ENCODE results near the gene KAZN. TPM values are rescaled to one million over a fixed set of nuclear protein-coding genes. Genes with fewer than 3 reads are reported as not detected.

Gene KAZN
- polyA plus RNA-seq, 1 donor (not counting 4 experiments of a cell fraction or from before 2014, with no cell fraction given), result 5.9 TPM

GRCh38 chr1:14844923-14845617, 246.6 kb downstream of the KAZN start:
- no peak overlapping the region for H3K4me2 ChIP-seq (ENCODE audit: control insufficient read depth, extremely low read depth, insufficient read depth, low read depth, low read length)
- DNase-seq (ENCODE audit: low read depth, low spot score), result no peak
- peaks cover 4% of the 10 kb centered on the region for H3K4me1 ChIP-seq (ENCODE audit: control insufficient read depth, extremely low read depth, insufficient read depth, low read length)
- no peak for TF ChIP-seq CTCF (optimal IDR thresholded peaks at IDR 0.05 in 1 of 3, IDR thresholded peaks at IDR 0.05 in 1 of 3, conservative IDR thresholded peaks at IDR 0.05 in 1 of 3; ENCODE audit: extremely low read depth in 1 of 3, insufficient read depth in 2 of 3, low read length in 3 of 3)
- no peak for TF ChIP-seq EZH2 (IDR thresholded peaks at IDR 0.05; ENCODE audit: low read length)
- H3K27ac ChIP-seq (ENCODE audit: control insufficient read depth, insufficient read depth, low read length), result no peak overlapping the region
- no peak overlapping the region for H2AFZ ChIP-seq (ENCODE audit: control insufficient read depth, low read length)
- no peaks in the 10 kb centered on the region for H3K79me2 ChIP-seq (ENCODE audit: control insufficient read depth, insufficient read depth, low read length)
- no peak for FAIRE-seq
- dilution Hi-C loops (cut with MboI; ENCODE audit: extremely low pct_ligation_motif_present, low sequenced_read_pairs), result no loop called here
- H3K9me1 ChIP-seq (ENCODE audit: control insufficient read depth, extremely low read depth, insufficient read depth, low read length), result no peaks in the 10 kb centered on the region
- no peak overlapping the region for H3K4me3 ChIP-seq (ENCODE audit: control insufficient read depth in 2 of 3, extremely low read depth in 1 of 3, insufficient read depth in 2 of 3, low read depth in 1 of 3, low read length in 3 of 3)
- no peak overlapping the region for H3K9ac ChIP-seq (ENCODE audit: control insufficient read depth, extremely low read depth, insufficient read depth, low read length)
- H4K20me1 ChIP-seq (ENCODE audit: control insufficient read depth, extremely low read depth, insufficient read depth, low read length), result no peaks in the 10 kb centered on the region
- peaks cover 8% of the 10 kb centered on the region for H3K9me3 ChIP-seq (ENCODE audit: control insufficient read depth, low read depth, low read length)
- peaks cover 3% of the 10 kb centered on the region for H3K27me3 ChIP-seq (ENCODE audit: control insufficient read depth, extremely low read depth, insufficient read depth, low read length)
- H3K36me3 ChIP-seq (ENCODE audit: control insufficient read depth in 2 of 2, extremely low read depth in 1 of 2, insufficient read depth in 2 of 2, low read length in 2 of 2), result no peaks in the 10 kb centered on the region

- no peak overlapping the region for H3K27ac ChIP-seq (ENCODE audit: control insufficient read depth, insufficient read depth, low read length)
- H3K9me1 ChIP-seq (ENCODE audit: control insufficient read depth, extremely low read depth, insufficient read depth, low read length), result no peaks in the 10 kb centered on the region
- peaks cover 4% of the 10 kb centered on the region for H3K4me1 ChIP-seq (ENCODE audit: control insufficient read depth, extremely low read depth, insufficient read depth, low read length)
- peaks cover 3% of the 10 kb centered on the region for H3K27me3 ChIP-seq (ENCODE audit: control insufficient read depth, extremely low read depth, insufficient read depth, low read length)
- no peak overlapping the region for H2AFZ ChIP-seq (ENCODE audit: control insufficient read depth, low read length)
- H3K4me2 ChIP-seq (ENCODE audit: control insufficient read depth, extremely low read depth, insufficient read depth, low read depth, low read length), result no peak overlapping the region
- no peak overlapping the region for H3K9ac ChIP-seq (ENCODE audit: control insufficient read depth, extremely low read depth, insufficient read depth, low read length)
- no peaks in the 10 kb centered on the region for H4K20me1 ChIP-seq (ENCODE audit: control insufficient read depth, extremely low read depth, insufficient read depth, low read length)
- H3K79me2 ChIP-seq (ENCODE audit: control insufficient read depth, insufficient read depth, low read length), result no peaks in the 10 kb centered on the region
- H3K36me3 ChIP-seq (ENCODE audit: control insufficient read depth in 2 of 2, extremely low read depth in 1 of 2, insufficient read depth in 2 of 2, low read length in 2 of 2), result no peaks in the 10 kb centered on the region
- TF ChIP-seq CTCF (optimal IDR thresholded peaks at IDR 0.05 in 1 of 3, IDR thresholded peaks at IDR 0.05 in 1 of 3, conservative IDR thresholded peaks at IDR 0.05 in 1 of 3; ENCODE audit: extremely low read depth in 1 of 3, insufficient read depth in 2 of 3, low read length in 3 of 3) (no peak), EZH2 (IDR thresholded peaks at IDR 0.05; ENCODE audit: low read length) (no peak)
- FAIRE-seq (no peak), DNase-seq (ENCODE audit: low read depth, low spot score) (no peak)
- peaks cover 8% of the 10 kb centered on the region for H3K9me3 ChIP-seq (ENCODE audit: control insufficient read depth, low read depth, low read length)
- dilution Hi-C loops (cut with MboI; ENCODE audit: extremely low pct_ligation_motif_present, low sequenced_read_pairs), result no loop called here
- H3K4me3 ChIP-seq (ENCODE audit: control insufficient read depth in 2 of 3, extremely low read depth in 1 of 3, insufficient read depth in 2 of 3, low read depth in 1 of 3, low read length in 3 of 3), result no peak overlapping the region
Observed at GRCh38 chr1:14845851-14846250, 247.4 kb downstream of the KAZN start.
